GM12878 (cell line): ENCODE measurements around the gene COQ2. TPM values are rescaled to one million over a fixed set of nuclear protein-coding genes. Genes with fewer than 3 reads are reported as not detected.

Experiments
- ATAC-seq: fragments of 200-7000 bp; cut with Tn5 transposase; 3 replicates; pipeline ENCODE4 v1.9.1; 2020; ENCODE audit warnings: mild to moderate bottlenecking, moderate library complexity
- BruUV-seq: library from RNA; stranded (reverse); fragments of 400-500 nt; replicated peaks from 2 replicates; lab custom pipeline; 2021; lab: Mats Ljungman, UMichigan
- CTCF ChIA-PET: fragments of 300-600 bp; sonication (Branson Sonifier 250); formaldehyde crosslinking; extraction: SDS; loops from one replicate; lab custom pipeline; 2021; ENCODE audit warnings: inconsistent platforms; lab: Yijun Ruan, JAX
- POLR2A ChIA-PET: fragments of 350-600 bp; formaldehyde crosslinking; extraction: SDS; loops from one replicate; lab custom pipeline; 2021; ENCODE audit warnings: inconsistent platforms; lab: Charles Lee
- RAD21 ChIA-PET: fragments of 300-600 bp; sonication (Branson Sonifier 250); formaldehyde crosslinking; loops from one replicate; lab custom pipeline; 2023; ENCODE audit warnings: antibody characterized with exemption; ENCODE audit not compliant: unreplicated experiment; lab: Charles Lee
- SMC1A ChIA-PET: fragments of 300-600 bp; sonication (Branson Sonifier 250); formaldehyde crosslinking; loops from one replicate; lab custom pipeline; 2023; ENCODE audit not compliant: unreplicated experiment, uncharacterized antibody; lab: Charles Lee
- DNase-seq: peaks from one replicate; pipeline ENCODE4 v3.0.0-alpha.2; 2011; ENCODE audit warnings: low read depth, low spot score
- FAIRE-seq: peaks from 3 replicates; lab custom pipeline; 2011; peaks lifted over from hg19 to GRCh38; lab: Jason Lieb, UNC
- H2AFZ ChIP-seq: 2 replicates; pipeline ENCODE4 v1.6.0; 2011; ENCODE audit warnings: low read depth, low read length, control low read depth; ENCODE audit not compliant: control insufficient read depth
- H3K27ac ChIP-seq: 2 replicates; pipeline ENCODE4 v1.5.1; 2011; ENCODE audit warnings: control low read depth; ENCODE audit not compliant: control insufficient read depth, insufficient read depth
- H3K27me3 ChIP-seq, 2 experiments: replicated peaks in 1 of 2; 2 replicates each; pipeline versions ENCODE4 v1.6.0 to v1.6.1; 2011; ENCODE audit warnings: low read length in 1 of 2; ENCODE audit not compliant: control insufficient read depth in 2 of 2, insufficient read depth in 2 of 2
- H3K36me3 ChIP-seq, 2 experiments: 2 replicates each; pipeline ENCODE4 v1.5.1; 2011; ENCODE audit warnings: low read length in 1 of 2; ENCODE audit not compliant: control insufficient read depth in 2 of 2, insufficient read depth in 2 of 2
- H3K4me1 ChIP-seq: 2 replicates; pipeline ENCODE4 v1.6.1; 2011; ENCODE audit warnings: mild to moderate bottlenecking, low read length, moderate library complexity, mixed read lengths; ENCODE audit not compliant: control insufficient read depth, insufficient read depth
- H3K4me2 ChIP-seq: 2 replicates; pipeline ENCODE4 v1.6.0; 2011; ENCODE audit warnings: control low read depth; ENCODE audit not compliant: control insufficient read depth, insufficient read depth
- H3K4me3 ChIP-seq: fragments of 200-600 bp; sonication (generic); 2 replicates; pipeline ENCODE4 v1.5.1; 2016
- H3K79me2 ChIP-seq: 2 replicates; pipeline ENCODE4 v1.6.0; 2011; ENCODE audit warnings: low read length; ENCODE audit not compliant: control insufficient read depth, insufficient read depth
- H3K9ac ChIP-seq: 2 replicates; pipeline ENCODE4 v1.8.0; 2011; ENCODE audit warnings: low read length, control low read depth, mixed read lengths; ENCODE audit not compliant: control insufficient read depth, insufficient read depth
- H3K9me3 ChIP-seq: replicated peaks from 3 replicates; pipeline ENCODE4 v1.5.1; 2011; ENCODE audit warnings: mild to moderate bottlenecking, low read length; ENCODE audit not compliant: control insufficient read depth, insufficient read depth
- H4K20me1 ChIP-seq: 2 replicates; pipeline ENCODE4 v1.6.0; 2011; ENCODE audit not compliant: control insufficient read depth, insufficient read depth
- BCLAF1 ChIP-seq: fragments of 450-650 bp; IDR thresholded peaks from 2 replicates; pipeline ENCODE4 v1.6.1; 2017; ENCODE audit warnings: antibody characterized with exemption, mild to moderate bottlenecking, moderate library complexity
- EED ChIP-seq: sonication (generic); IDR thresholded peaks from 2 replicates; pipeline ENCODE4 v1.6.1; 2016; ENCODE audit warnings: antibody characterized with exemption, low read depth
- MAX ChIP-seq: IDR thresholded peaks from 2 replicates; pipeline ENCODE4 v1.6.1; 2012; ENCODE audit warnings: low read depth, low read length, improper control_type of control experiment
- MYB ChIP-seq: fragments of 150-350 bp; IDR thresholded peaks from 2 replicates; pipeline ENCODE4 v1.6.1; 2014; ENCODE audit warnings: mild to moderate bottlenecking, low read depth, low read length, borderline replicate concordance
- NKRF ChIP-seq: fragments of 450-650 bp; conservative IDR thresholded peaks from 2 replicates; pipeline ENCODE4 v1.6.1; 2017; ENCODE audit warnings: mild to moderate bottlenecking, moderate library complexity
- NR2F1 ChIP-seq: fragments of 450-650 bp; conservative IDR thresholded peaks from 2 replicates; pipeline ENCODE4 v1.6.1; 2017; ENCODE audit warnings: mild to moderate bottlenecking
- NRF1 ChIP-seq: conservative IDR thresholded peaks from 2 replicates; pipeline ENCODE4 v1.6.1; 2011; ENCODE audit warnings: mild to moderate bottlenecking, low read depth, low read length, improper control_type of control experiment
- PBX3 ChIP-seq: IDR thresholded peaks from 2 replicates; pipeline ENCODE4 v1.6.1; 2011; ENCODE audit warnings: mild to moderate bottlenecking, low read depth, low read length, moderate library complexity; ENCODE audit not compliant: insufficient replicate concordance
- PKNOX1 ChIP-seq: fragments of 450-650 bp; IDR thresholded peaks from 2 replicates; pipeline ENCODE4 v1.6.1; 2016; ENCODE audit warnings: mild to moderate bottlenecking
- POLR2AphosphoS2 ChIP-seq: IDR thresholded peaks from 2 replicates; pipeline ENCODE4 v1.6.1; 2011; ENCODE audit warnings: low read depth, mild to moderate bottlenecking, low read length, improper control_type of control experiment, moderate library complexity
- TARDBP ChIP-seq: IDR thresholded peaks from 2 replicates; pipeline ENCODE4 v1.6.1; 2016; ENCODE audit warnings: borderline replicate concordance
- WGBS: methylation state at CpG from one replicate; pipeline ENCODE4 v1.1.6; 2016; ENCODE audit warnings: low lambda C conversion rate; ENCODE audit not compliant: insufficient replicate concordance, insufficient coverage; ENCODE audit errors: missing lambda C conversion rate; 5-methylcytosine and 5-hydroxymethylcytosine counted together
- in situ Hi-C: fragments of 300-500 bp; cut with MboI; formaldehyde crosslinking; loops from 9 replicates; pipeline ENCODE4 v1.14.3; 2018; ENCODE audit warnings: mixed read lengths
- intact Hi-C: fragments of 100-400 bp; cut with micrococcal nuclease; formaldehyde crosslinking; loops from one replicate; pipeline ENCODE4 v1.14.2; 2022; ENCODE audit not compliant: unreplicated experiment
- polyA plus RNA-seq, 11 experiments: library from polyadenylated mRNA; depleted of rRNA in 4 of 11; unstranded in 6 of 11; stranded (reverse) in 5 of 11; fragments of >200 nt; fragmentation: Nextera tagmentation in 4 of 11; fragmentation: Illumina TruSeq in 1 of 11; extraction: Ambion mirVana in 4 of 11; extraction: Trizol in 1 of 11; gene quantifications; 1 replicate in 1 of 11; 2 replicates in 10 of 11; pipeline versions ENCODE4 v1.2.1 to v1.2.3, GENCODE V29; 2011 to 2016; ENCODE audit warnings: inconsistent platforms in 2 of 11, missing spikeins in 2 of 11, low read depth in 1 of 11
- total RNA-seq, 4 experiments: library from RNA; depleted of rRNA in 3 of 4; stranded (reverse); fragments of >200 nt in 3 of 4; fragmentation: Illumina TruSeq in 1 of 4; extraction: Trizol in 1 of 4; gene quantifications; 2 replicates each; pipeline versions ENCODE4 v1.2.1 to v1.2.3, GENCODE V29; 2013 to 2021

The COQ2 gene
- total and polyA plus RNA-seq, 10 of the 15 experiments (the other 5 are each of a cell fraction or from before 2014, with no cell fraction given): 5.0 to 46.7 (median 19.1) TPM

- TF ChIP-seq BCLAF1: no peak
- TF ChIP-seq TARDBP: no peak
Measured at GRCh38 chr4:83251447-83251830, 33.2 kb downstream of the COQ2 start (continued).

GRCh38 chr4:83250687-83251446 lies 33.7 kb downstream of the COQ2 start:
- no peak overlapping the region for H3K9ac ChIP-seq
- H3K4me3 ChIP-seq: no peak overlapping the region
- ATAC-seq (no peak), DNase-seq (no peak), FAIRE-seq (no peak)
- H3K4me1 ChIP-seq: peaks cover 3% of the 10 kb centered on the region; the same call in 1 of the 2 replicates
- intact Hi-C loops: no loop called here
- RAD21 ChIA-PET: interaction anchor here (0.6 to 7.8 kb wide), 18 partner anchors 9 to 364 kb away, joined by 3 to 64 read pairs (median 8); no protein-coding TSS in a partner anchor
- WGBS: 94% methylated on average over 7 of the region's 7 CpGs
- H3K79me2 ChIP-seq: no peaks in the 10 kb centered on the region
- H3K4me2 ChIP-seq: no peak overlapping the region
- SMC1A ChIA-PET: interaction anchor here (0.6 to 8.6 kb wide), 24 partner anchors 9 to 346 kb away, joined by 3 to 145 read pairs (median 8); partner anchors contain the start of genes COPS4, COQ2 and PLAC8
- no peaks in the 10 kb centered on the region for H3K27me3 ChIP-seq
- no peak overlapping the region for H3K27ac ChIP-seq
- in situ Hi-C loops: loop anchor here (10.0 kb wide), 1 partner anchor 176 kb away; no protein-coding TSS in a partner anchor
- no peaks in the 10 kb centered on the region; the same call in 2 of the 3 replicates for H3K9me3 ChIP-seq
- no TSS peak for BruUV-seq
- TF ChIP-seq NR2F1 (no peak), NKRF (no peak), PKNOX1 (no peak), POLR2AphosphoS2 (no peak), NRF1 (no peak), MYB (no peak), PBX3 (no peak), EED (no peak), MAX (no peak)
- TF ChIP-seq, all 136 proteins: peak for 0
- ChIA-PET CTCF (interaction anchor here (0.8 to 4.7 kb wide), 24 partner anchors 8 to 216 kb away, joined by 3 to 51 read pairs (median 8); partner anchors contain the start of genes COPS4, COQ2 and PLAC8), POLR2A (interaction anchor here (0.6 to 5.0 kb wide), 5 partner anchors 10 to 154 kb away, joined by 3 to 21 read pairs (median 3); no protein-coding TSS in a partner anchor)
- H3K36me3 ChIP-seq: peaks cover 0 to 1% of the 10 kb centered on the region in 2 experiments; a peak in 2 of 4 replicates
- H2AFZ ChIP-seq: no peak overlapping the region
- H4K20me1 ChIP-seq: no peaks in the 10 kb centered on the region
